ENCODE measurements around the gene PLA2G2D. TPM values are rescaled to one million over a fixed set of nuclear protein-coding genes. Genes with fewer than 3 reads are reported as not detected.

Gene PLA2G2D
- total RNA-seq, 1 experiment from 2014 or later: not detected

DNA sequence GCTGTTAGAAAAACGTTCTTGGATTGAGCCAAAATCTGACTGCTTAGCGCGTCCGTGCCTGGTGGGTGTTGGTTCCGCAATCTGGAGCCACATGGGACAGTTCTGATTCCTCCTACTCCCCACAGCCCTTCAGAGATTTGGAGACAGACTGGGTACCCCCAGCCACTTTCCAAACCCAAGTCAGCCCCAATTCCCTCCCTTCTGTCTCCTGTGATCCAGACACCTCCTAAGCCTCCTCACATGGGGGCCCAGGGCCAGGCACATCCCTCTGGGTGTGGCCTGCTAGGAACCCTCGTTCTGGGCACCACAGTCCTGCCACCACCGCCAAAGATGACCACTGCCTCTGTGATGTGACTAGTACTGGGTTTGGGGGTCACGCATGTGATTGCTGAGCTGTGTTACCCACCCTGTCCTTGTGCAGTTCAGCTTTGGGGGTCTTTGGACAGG, 44.6 kb downstream of the PLA2G2D start:
- DNase-seq (ENCODE audit: low spot score): peak; percentile 21
- Histone ChIP-seq H3K4me3 (ENCODE audit: low read depth, low read length, poor library complexity, severe bottlenecking) (no peak overlapping the region), H3K4me1 (ENCODE audit: insufficient read depth, low read length, poor library complexity, severe bottlenecking) (no peaks in the 10 kb centered on the region), H3K36me3 (ENCODE audit: insufficient read depth, low read length, poor library complexity, severe bottlenecking) (no peaks in the 10 kb centered on the region), H3K27ac (ENCODE audit: low read depth, low read length, poor library complexity, severe bottlenecking) (no peak overlapping the region), H3K9me3 (ENCODE audit: low read depth, low read length, poor library complexity, severe bottlenecking) (no peaks in the 10 kb centered on the region), H3K27me3 (replicated peaks; ENCODE audit: insufficient read depth, low read depth, low read length, poor library complexity) (no peaks in the 10 kb centered on the region)
- ChIA-PET CTCF (no interaction called here), POLR2A (ENCODE audit: low non-redundant PET) (no interaction called here)
- TF ChIP-seq, protein P1, sequence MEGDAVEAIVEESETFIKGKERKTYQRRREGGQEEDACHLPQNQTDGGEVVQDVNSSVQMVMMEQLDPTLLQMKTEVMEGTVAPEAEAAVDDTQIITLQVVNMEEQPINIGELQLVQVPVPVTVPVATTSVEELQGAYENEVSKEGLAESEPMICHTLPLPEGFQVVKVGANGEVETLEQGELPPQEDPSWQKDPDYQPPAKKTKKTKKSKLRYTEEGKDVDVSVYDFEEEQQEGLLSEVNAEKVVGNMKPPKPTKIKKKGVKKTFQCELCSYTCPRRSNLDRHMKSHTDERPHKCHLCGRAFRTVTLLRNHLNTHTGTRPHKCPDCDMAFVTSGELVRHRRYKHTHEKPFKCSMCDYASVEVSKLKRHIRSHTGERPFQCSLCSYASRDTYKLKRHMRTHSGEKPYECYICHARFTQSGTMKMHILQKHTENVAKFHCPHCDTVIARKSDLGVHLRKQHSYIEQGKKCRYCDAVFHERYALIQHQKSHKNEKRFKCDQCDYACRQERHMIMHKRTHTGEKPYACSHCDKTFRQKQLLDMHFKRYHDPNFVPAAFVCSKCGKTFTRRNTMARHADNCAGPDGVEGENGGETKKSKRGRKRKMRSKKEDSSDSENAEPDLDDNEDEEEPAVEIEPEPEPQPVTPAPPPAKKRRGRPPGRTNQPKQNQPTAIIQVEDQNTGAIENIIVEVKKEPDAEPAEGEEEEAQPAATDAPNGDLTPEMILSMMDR (conservative IDR thresholded peaks at IDR 0.05; ENCODE audit: low read depth, low read length): no peak
- TF ChIP-seq EZH2 (IDR thresholded peaks at IDR 0.05; ENCODE audit: borderline replicate concordance, low read depth, low read length, poor library complexity, severe bottlenecking): no peak
- BruUV-seq (replicated peaks): no TSS peak
- intact Hi-C loops (cut with micrococcal nuclease; ENCODE audit: unreplicated experiment): no loop called here

DNA sequence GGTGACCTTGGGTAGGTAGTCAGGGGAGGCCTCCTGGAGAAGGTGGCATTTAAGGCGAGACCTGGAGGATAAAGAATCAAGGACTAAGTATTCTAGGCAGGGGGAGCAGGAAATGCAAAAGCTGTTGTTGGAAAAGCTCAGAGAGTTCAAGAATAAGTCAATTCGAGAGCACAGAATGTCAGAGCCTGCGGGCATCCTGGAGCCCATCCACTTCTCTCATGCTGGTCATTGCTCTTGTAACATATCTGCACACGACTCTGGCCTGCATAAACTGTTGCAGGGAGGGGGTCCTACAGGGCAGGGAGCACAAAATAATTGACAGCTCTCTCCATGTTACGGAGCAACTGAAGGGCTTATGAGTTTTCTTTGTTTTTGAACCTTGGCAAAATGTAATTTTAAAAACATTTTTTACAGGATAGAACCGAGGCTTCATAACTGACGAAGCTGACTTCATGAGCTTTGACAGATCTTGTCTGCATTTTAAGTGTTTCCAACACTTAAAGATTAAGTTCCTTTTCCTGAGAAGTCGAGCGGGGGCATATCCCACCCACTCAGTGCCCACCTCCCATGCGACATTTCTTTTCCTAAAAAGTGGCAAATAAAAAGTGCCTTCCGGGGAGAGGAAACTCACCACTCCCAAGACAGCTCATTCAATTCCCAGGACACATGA, 45.1 kb downstream of the PLA2G2D start:
- TF ChIP-seq, protein P1 (conservative IDR thresholded peaks at IDR 0.05; ENCODE audit: low read depth, low read length): no peak
- no peak for TF ChIP-seq EZH2 (IDR thresholded peaks at IDR 0.05; ENCODE audit: borderline replicate concordance, low read depth, low read length, poor library complexity, severe bottlenecking)
- no peaks in the 10 kb centered on the region for H3K9me3 ChIP-seq (ENCODE audit: low read depth, low read length, poor library complexity, severe bottlenecking)
- DNase-seq (ENCODE audit: low spot score): no peak
- no peak overlapping the region for H3K4me3 ChIP-seq (ENCODE audit: low read depth, low read length, poor library complexity, severe bottlenecking)
- no peaks in the 10 kb centered on the region for H3K4me1 ChIP-seq (ENCODE audit: insufficient read depth, low read length, poor library complexity, severe bottlenecking)
- no peaks in the 10 kb centered on the region for H3K36me3 ChIP-seq (ENCODE audit: insufficient read depth, low read length, poor library complexity, severe bottlenecking)
- intact Hi-C loops (cut with micrococcal nuclease; ENCODE audit: unreplicated experiment): no loop called here
- CTCF ChIA-PET: no interaction called here
- BruUV-seq (replicated peaks): no TSS peak
- POLR2A ChIA-PET (ENCODE audit: low non-redundant PET): no interaction called here
- no peaks in the 10 kb centered on the region for H3K27me3 ChIP-seq (replicated peaks; ENCODE audit: insufficient read depth, low read depth, low read length, poor library complexity)
- H3K27ac ChIP-seq (ENCODE audit: low read depth, low read length, poor library complexity, severe bottlenecking): no peak overlapping the region

- Histone ChIP-seq H3K4me1 (ENCODE audit: insufficient read depth, low read length, poor library complexity, severe bottlenecking) (no peaks in the 10 kb centered on the region), H3K9me3 (ENCODE audit: low read depth, low read length, poor library complexity, severe bottlenecking) (no peaks in the 10 kb centered on the region), H3K27me3 (replicated peaks; ENCODE audit: insufficient read depth, low read depth, low read length, poor library complexity) (no peaks in the 10 kb centered on the region), H3K4me3 (ENCODE audit: low read depth, low read length, poor library complexity, severe bottlenecking) (no peak overlapping the region), H3K36me3 (ENCODE audit: insufficient read depth, low read length, poor library complexity, severe bottlenecking) (no peaks in the 10 kb centered on the region), H3K27ac (ENCODE audit: low read depth, low read length, poor library complexity, severe bottlenecking) (no peak overlapping the region)
- no peak for TF ChIP-seq EZH2 (IDR thresholded peaks at IDR 0.05; ENCODE audit: borderline replicate concordance, low read depth, low read length, poor library complexity, severe bottlenecking)
- TF ChIP-seq, protein P1 (conservative IDR thresholded peaks at IDR 0.05; ENCODE audit: low read depth, low read length): no peak
- no TSS peak for BruUV-seq (replicated peaks)
- POLR2A ChIA-PET (ENCODE audit: low non-redundant PET): no interaction called here
- intact Hi-C loops (cut with micrococcal nuclease; ENCODE audit: unreplicated experiment): no loop called here
- no peak for DNase-seq (ENCODE audit: low spot score)
- CTCF ChIA-PET: no interaction called here
Measured at GRCh38 chr1:20073256-20073655, 46.1 kb downstream of the PLA2G2D start.
